Measurements from ENCODE around the gene SPSB1. TPM values are rescaled to one million over a fixed set of nuclear protein-coding genes. Genes with fewer than 3 reads are reported as not detected.

The SPSB1 gene
- total RNA-seq, 1 donor from 2014 or later: 78.6 TPM

DNA sequence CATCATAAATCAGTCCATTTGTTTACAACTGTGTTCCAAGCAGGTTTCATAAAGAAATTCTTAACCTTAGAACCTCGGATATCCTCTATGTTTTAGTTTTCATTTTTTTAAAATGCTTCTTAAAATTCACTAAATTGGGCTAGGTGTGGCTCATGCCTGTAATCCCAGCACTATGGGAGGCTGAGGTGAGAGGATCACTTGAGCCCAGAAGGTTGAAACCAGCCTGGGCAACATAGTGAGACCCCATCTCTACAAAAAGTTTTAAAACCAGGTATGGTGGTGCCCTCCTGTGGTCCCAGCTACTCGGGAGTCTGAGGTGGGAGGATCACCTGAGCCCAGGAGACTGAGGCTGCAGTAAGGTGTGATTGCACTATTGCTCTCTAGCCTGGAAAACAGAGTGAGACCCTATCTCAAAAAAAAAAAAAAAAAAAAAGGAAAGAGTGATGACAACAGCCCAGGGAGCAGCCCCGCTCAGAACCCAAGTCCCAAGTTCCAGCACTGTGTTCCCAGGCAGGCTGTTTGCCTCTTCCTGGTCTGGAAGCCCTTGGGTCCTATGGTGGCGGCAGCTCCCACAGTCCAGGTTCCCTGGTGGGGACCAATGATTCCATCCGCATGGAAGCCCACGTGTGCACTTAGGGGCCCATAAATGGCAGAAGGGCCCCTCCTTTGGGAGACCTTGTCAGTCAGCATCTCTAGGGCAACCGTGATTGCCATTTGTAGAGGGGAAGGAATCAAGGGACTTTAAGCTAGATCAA lies 24.7 kb upstream of the SPSB1 start:
- Mint-ChIP-seq H3K36me3 (ENCODE audit: unreplicated experiment) (no peaks in the 10 kb centered on the region), H3K27me3 (ENCODE audit: unreplicated experiment) (peaks cover 11% of the 10 kb centered on the region), H3K4me3 (ENCODE audit: unreplicated experiment) (no peak overlapping the region), H3K4me1 (ENCODE audit: low read depth, unreplicated experiment) (peaks cover 38% of the 10 kb centered on the region), H3K27ac (ENCODE audit: unreplicated experiment) (no peak overlapping the region), H3K9me3 (ENCODE audit: unreplicated experiment) (peaks cover 3% of the 10 kb centered on the region)
- no peak for TF ChIP-seq CTCF (IDR thresholded peaks at IDR 0.05; ENCODE audit: partially characterized antibody, unreplicated experiment)
- no peak for DNase-seq

- H3K27ac Mint-ChIP-seq (ENCODE audit: unreplicated experiment): peak overlapping the region; percentile 66
- no peak overlapping the region for H3K4me3 Mint-ChIP-seq (ENCODE audit: unreplicated experiment)
- TF ChIP-seq CTCF (IDR thresholded peaks at IDR 0.05; ENCODE audit: partially characterized antibody, unreplicated experiment): no peak
- peaks cover 4% of the 10 kb centered on the region for H3K9me3 Mint-ChIP-seq (ENCODE audit: unreplicated experiment)
- DNase-seq: no peak
- no peaks in the 10 kb centered on the region for H3K36me3 Mint-ChIP-seq (ENCODE audit: unreplicated experiment)
- H3K27me3 Mint-ChIP-seq (ENCODE audit: unreplicated experiment): peaks cover 10% of the 10 kb centered on the region
- H3K4me1 Mint-ChIP-seq (ENCODE audit: low read depth, unreplicated experiment): peaks cover 38% of the 10 kb centered on the region
Observed at GRCh38 chr1:9269078-9269501, 23.6 kb upstream of the SPSB1 start.

DNA sequence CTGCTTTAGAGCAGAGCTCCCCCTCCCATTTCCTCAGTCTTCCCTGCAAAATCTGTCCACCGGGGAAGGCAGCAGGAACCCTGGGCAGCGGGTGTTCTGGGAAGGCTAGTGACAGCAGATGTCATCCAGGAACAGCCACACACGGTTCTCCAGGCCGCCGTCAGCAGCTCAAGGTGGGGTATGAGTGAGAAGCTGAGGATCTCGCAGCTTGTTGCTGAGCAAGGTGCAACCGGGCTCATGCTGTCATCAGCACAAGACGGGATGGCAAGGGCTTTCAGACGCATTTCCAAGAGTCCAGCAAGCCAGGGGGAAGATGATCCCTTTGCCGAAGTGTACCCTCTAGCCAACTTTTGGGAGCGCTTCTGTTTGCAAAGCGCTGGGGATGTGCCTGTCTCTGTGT lies 23.0 kb upstream of the SPSB1 start:
- Mint-ChIP-seq H3K9me3 (ENCODE audit: unreplicated experiment) (peaks cover 4% of the 10 kb centered on the region), H3K36me3 (ENCODE audit: unreplicated experiment) (no peaks in the 10 kb centered on the region), H3K4me1 (ENCODE audit: low read depth, unreplicated experiment) (peaks cover 38% of the 10 kb centered on the region), H3K27ac (ENCODE audit: unreplicated experiment) (peak overlapping the region; percentile 66), H3K4me3 (ENCODE audit: unreplicated experiment) (peak overlapping the region; percentile 59), H3K27me3 (ENCODE audit: unreplicated experiment) (peaks cover 10% of the 10 kb centered on the region)
- DNase-seq: no peak
- TF ChIP-seq CTCF (IDR thresholded peaks at IDR 0.05; ENCODE audit: partially characterized antibody, unreplicated experiment): no peak

DNA sequence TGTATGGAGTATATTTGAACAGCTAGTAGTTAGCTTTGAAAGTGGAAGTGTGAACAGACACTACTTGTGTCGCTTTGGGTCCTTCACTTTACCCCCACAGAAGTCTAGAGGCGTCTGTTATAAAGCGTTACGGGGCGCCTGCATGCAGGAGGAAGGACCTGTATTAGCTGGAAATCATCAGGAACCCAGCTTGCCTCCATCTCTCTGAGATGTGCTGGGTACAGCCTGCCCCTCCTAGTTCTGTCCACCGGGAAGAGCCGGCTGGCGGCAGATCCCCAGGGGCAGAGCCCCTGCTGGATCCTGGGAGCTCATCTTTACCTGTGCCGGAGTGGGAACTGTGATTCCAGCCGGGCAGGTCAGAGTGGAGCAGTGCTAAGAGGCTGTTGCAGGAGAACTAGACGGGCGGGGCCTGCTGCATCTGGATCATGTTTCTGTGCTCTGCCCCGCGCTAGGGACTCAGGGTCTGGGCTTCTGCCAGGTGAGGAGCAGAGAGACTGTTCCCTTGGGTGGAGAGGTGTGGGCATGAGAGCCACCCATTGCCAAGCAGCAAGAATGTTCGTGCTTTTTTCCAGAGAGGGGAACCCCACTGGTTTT lies 22.3 kb upstream of the SPSB1 start:
- Mint-ChIP-seq H3K27ac (ENCODE audit: unreplicated experiment) (peak overlapping the region; percentile 52), H3K36me3 (ENCODE audit: unreplicated experiment) (no peaks in the 10 kb centered on the region), H3K4me3 (ENCODE audit: unreplicated experiment) (peak overlapping the region; percentile 59), H3K9me3 (ENCODE audit: unreplicated experiment) (peaks cover 10% of the 10 kb centered on the region), H3K27me3 (ENCODE audit: unreplicated experiment) (peaks cover 10% of the 10 kb centered on the region), H3K4me1 (ENCODE audit: low read depth, unreplicated experiment) (peaks cover 43% of the 10 kb centered on the region)
- TF ChIP-seq CTCF (IDR thresholded peaks at IDR 0.05; ENCODE audit: partially characterized antibody, unreplicated experiment): no peak
- DNase-seq: no peak

GRCh38 chr1:9271283-9271682 lies 21.4 kb upstream of the SPSB1 start:
- no peak for TF ChIP-seq CTCF (IDR thresholded peaks at IDR 0.05; ENCODE audit: partially characterized antibody, unreplicated experiment)
- Mint-ChIP-seq H3K36me3 (ENCODE audit: unreplicated experiment) (no peaks in the 10 kb centered on the region), H3K4me3 (ENCODE audit: unreplicated experiment) (no peak overlapping the region), H3K27me3 (ENCODE audit: unreplicated experiment) (peaks cover 10% of the 10 kb centered on the region), H3K4me1 (ENCODE audit: low read depth, unreplicated experiment) (peaks cover 48% of the 10 kb centered on the region), H3K9me3 (ENCODE audit: unreplicated experiment) (peaks cover 11% of the 10 kb centered on the region), H3K27ac (ENCODE audit: unreplicated experiment) (peak overlapping the region; percentile 56)
- DNase-seq: no peak
